IMR-90 (cell line): ENCODE data around the gene PLCXD1. TPM values are rescaled to one million over a fixed set of nuclear protein-coding genes. Genes with fewer than 3 reads are reported as not detected.

Experiments used
- ATAC-seq: fragments of 200-7000 bp; cut with Tn5 transposase; 2 replicates; pipeline ENCODE4 v1.9.1; 2020; ENCODE audit warnings: low read depth, mild to moderate bottlenecking, moderate library complexity
- BruUV-seq: library from RNA; stranded (reverse); fragments of 400-500 nt; replicated peaks from 2 replicates; lab custom pipeline; 2021; lab: Mats Ljungman, UMichigan
- CTCF ChIA-PET: fragments of 300-600 bp; formaldehyde crosslinking; extraction: SDS; loops from one replicate; lab custom pipeline; 2021; ENCODE audit warnings: antibody characterized with exemption; lab: Yijun Ruan, JAX
- POLR2A ChIA-PET: fragments of 300-600 bp; sonication (Branson Sonifier 250); formaldehyde crosslinking; loops from one replicate; lab custom pipeline; 2022; ENCODE audit warnings: antibody characterized with exemption; ENCODE audit not compliant: unreplicated experiment; lab: Charles Lee
- DNase-seq: peaks from one replicate; pipeline ENCODE4 v3.0.0; 2013
- H2AFZ ChIP-seq: replicated peaks from 2 replicates; pipeline ENCODE3; 2013; ENCODE audit warnings: low read length, mild to moderate bottlenecking; ENCODE audit not compliant: poor library complexity
- H2AK5ac ChIP-seq: 2 replicates; pipeline ENCODE4 v1.6.1; 2013; ENCODE audit warnings: low read depth, low read length, inconsistent platforms
- H2AK9ac ChIP-seq: replicated peaks from 2 replicates; pipeline ENCODE3; 2013; ENCODE audit warnings: mild to moderate bottlenecking, low read depth, low read length, moderate library complexity; ENCODE audit not compliant: poor library complexity
- H2BK120ac ChIP-seq: 2 replicates; pipeline ENCODE4 v1.6.1; 2013; ENCODE audit warnings: low read depth, low read length, inconsistent platforms
- H2BK15ac ChIP-seq: 3 replicates; pipeline ENCODE4 v1.6.1; 2013; ENCODE audit warnings: low read depth, low read length, inconsistent platforms
- H2BK20ac ChIP-seq: 2 replicates; pipeline ENCODE4 v1.6.1; 2013; ENCODE audit warnings: low read depth, mild to moderate bottlenecking, inconsistent platforms, low read length, moderate library complexity
- H2BK5ac ChIP-seq: 2 replicates; pipeline ENCODE4 v1.6.1; 2013; ENCODE audit warnings: mild to moderate bottlenecking, low read depth, low read length, inconsistent platforms; ENCODE audit not compliant: poor library complexity, severe bottlenecking
- H3K14ac ChIP-seq: replicated peaks from 2 replicates; pipeline ENCODE4 v1.6.1; 2013; ENCODE audit warnings: low read depth, low read length, inconsistent platforms
- H3K18ac ChIP-seq: 2 replicates; pipeline ENCODE4 v1.6.1; 2013; ENCODE audit warnings: low read depth, low read length, control low read depth
- H3K23ac ChIP-seq: 2 replicates; pipeline ENCODE4 v1.6.1; 2013; ENCODE audit warnings: low read depth, low read length, inconsistent platforms
- H3K27ac ChIP-seq: 2 replicates; pipeline ENCODE4 v1.5.1; 2013; ENCODE audit warnings: mild to moderate bottlenecking, control low read depth, low read length; ENCODE audit not compliant: insufficient read depth
- H3K27me3 ChIP-seq: 2 replicates; pipeline ENCODE4 v1.6.1; 2013; ENCODE audit warnings: low read length; ENCODE audit not compliant: control insufficient read depth, insufficient read depth
- H3K36me3 ChIP-seq: 2 replicates; pipeline ENCODE4 v1.6.1; 2013; ENCODE audit warnings: low read length, mixed read lengths; ENCODE audit not compliant: control insufficient read depth, insufficient read depth
- H3K4ac ChIP-seq: 2 replicates; pipeline ENCODE4 v1.6.1; 2013; ENCODE audit warnings: low read depth, low read length, inconsistent platforms
- H3K4me1 ChIP-seq: 2 replicates; pipeline ENCODE4 v1.6.1; 2013; ENCODE audit warnings: low read length, mixed read lengths; ENCODE audit not compliant: control insufficient read depth, insufficient read depth
- H3K4me2 ChIP-seq: 2 replicates; pipeline ENCODE4 v1.6.1; 2013; ENCODE audit warnings: low read depth, mild to moderate bottlenecking, control low read depth, low read length, moderate library complexity
- H3K4me3 ChIP-seq: 2 replicates; pipeline ENCODE4 v1.5.1; 2013; ENCODE audit warnings: low read depth, mild to moderate bottlenecking, control low read depth, low read length, moderate library complexity; ENCODE audit not compliant: insufficient read depth
- H3K56ac ChIP-seq: 2 replicates; pipeline ENCODE4 v1.6.1; 2013; ENCODE audit warnings: low read length, inconsistent platforms; ENCODE audit not compliant: insufficient read depth; ENCODE audit errors: extremely low read depth
- H3K79me1 ChIP-seq, 2 experiments: 2 replicates each; pipeline ENCODE4 v1.6.1; 2013; ENCODE audit warnings: low read length in 2 of 2, inconsistent platforms in 1 of 2, low read depth in 1 of 2
- H3K9ac ChIP-seq: 2 replicates; pipeline ENCODE4 v1.6.1; 2013; ENCODE audit warnings: low read depth, low read length, control low read depth
- H3K9me1 ChIP-seq: 2 replicates; pipeline ENCODE4 v1.6.1; 2013; ENCODE audit warnings: low read length, inconsistent platforms; ENCODE audit not compliant: insufficient read depth
- H3K9me3 ChIP-seq: 2 replicates; pipeline ENCODE4 v1.6.1; 2013; ENCODE audit warnings: low read length; ENCODE audit not compliant: control insufficient read depth, insufficient read depth
- H4K20me1 ChIP-seq: 2 replicates; pipeline ENCODE4 v1.6.1; 2013; ENCODE audit warnings: low read length, inconsistent platforms; ENCODE audit not compliant: insufficient read depth
- H4K5ac ChIP-seq: 2 replicates; pipeline ENCODE4 v1.6.1; 2013; ENCODE audit warnings: mild to moderate bottlenecking, low read depth, low read length, control low read depth
- H4K8ac ChIP-seq, 2 experiments: 2 replicates each; pipeline ENCODE4 v1.6.1; 2013; ENCODE audit warnings: low read depth in 2 of 2, low read length in 2 of 2, control low read depth in 1 of 2, inconsistent platforms in 1 of 2
- H4K91ac ChIP-seq: 2 replicates; pipeline ENCODE4 v1.6.1; 2013; ENCODE audit warnings: low read depth, low read length, inconsistent platforms; ENCODE audit not compliant: insufficient read depth
- RFX5 ChIP-seq: IDR thresholded peaks from 2 replicates; pipeline ENCODE4 v1.8.0; 2012; ENCODE audit warnings: low read depth, mild to moderate bottlenecking, low read length, moderate library complexity
- WGBS, 2 experiments: methylation state at CpG; one replicate each; pipeline versions ENCODE4 v1.1.5 to v1.1.7; 2013; ENCODE audit warnings: missing lambda C conversion rate in 2 of 2; ENCODE audit not compliant: insufficient read length in 1 of 2; ENCODE audit errors: extremely low coverage in 2 of 2; 5-methylcytosine and 5-hydroxymethylcytosine counted together
- dilution Hi-C: fragments of 300-500 bp; cut with HindIII; formaldehyde crosslinking; loops from one replicate; pipeline ENCODE4 v1.14.3; 2018; ENCODE audit warnings: low sequenced_read_pairs; ENCODE audit not compliant: unreplicated experiment
- in situ Hi-C: fragments of 300-500 bp; cut with MboI; formaldehyde crosslinking; loops from 3 replicates; pipeline ENCODE4 v1.14.3; 2019; ENCODE audit warnings: low sequenced_read_pairs, inconsistent platforms, mixed read lengths
- intact Hi-C: fragments of 100-400 bp; cut with micrococcal nuclease; formaldehyde crosslinking; loops from 2 replicates; pipeline ENCODE4 v1.10.0; 2022
- polyA plus RNA-seq, 3 experiments: library from polyadenylated mRNA; depleted of rRNA; stranded (reverse); fragments of >200 nt; gene quantifications; 2 replicates each; pipeline ENCODE4 v1.2.3, GENCODE V29; 2012; ENCODE audit warnings: low replicate concordance in 1 of 3
- total RNA-seq: library from RNA; depleted of rRNA; stranded (reverse); fragments of >200 nt; gene quantifications from 2 replicates; pipeline ENCODE4 v1.2.3, GENCODE V29; 2012

The PLCXD1 gene
- total and polyA plus RNA-seq, 2 of the 4 experiments (the other 2 are of a cell fraction): 16.7 to 17.7 TPM

- no peak overlapping the region for H2AFZ ChIP-seq
- H3K9me1 ChIP-seq: peaks cover 8% of the 10 kb centered on the region
- peaks cover 50% of the 10 kb centered on the region for H3K36me3 ChIP-seq
- H4K91ac ChIP-seq: no peak overlapping the region
- H3K4me1 ChIP-seq: no peaks in the 10 kb centered on the region
- in situ Hi-C loops (no loop called here), dilution Hi-C loops (no loop called here), intact Hi-C loops (no loop called here)
- whole genome bisulfite sequencing, 2 experiments: no CpG with 5 or more reads among the region's 7 CpGs
- H4K8ac ChIP-seq: no peak overlapping the region
- no peak for ATAC-seq
- H3K23ac ChIP-seq: no peak overlapping the region
- no peak overlapping the region for H2BK5ac ChIP-seq
- TF ChIP-seq RFX5: no peak
- no peak overlapping the region for H2BK120ac ChIP-seq
- no TSS peak for BruUV-seq
- no peak overlapping the region for H2BK15ac ChIP-seq
- no peak overlapping the region for H3K9ac ChIP-seq
- no peak overlapping the region for H3K56ac ChIP-seq
- H2AK5ac ChIP-seq: no peak overlapping the region
- no peak for DNase-seq
- H3K27ac ChIP-seq: no peak overlapping the region
- no peak overlapping the region for H3K4me3 ChIP-seq
- H3K14ac ChIP-seq: no peak overlapping the region
- H2AK9ac ChIP-seq: no peak overlapping the region
- POLR2A ChIA-PET: no interaction called here
- H3K9me3 ChIP-seq: no peaks in the 10 kb centered on the region
- H3K79me1 ChIP-seq: peaks cover 8 to 31% of the 10 kb centered on the region in 2 experiments
- no peak overlapping the region for H3K4me2 ChIP-seq
- no peak overlapping the region for H4K5ac ChIP-seq
- CTCF ChIA-PET: no interaction called here
- no peak overlapping the region for H3K18ac ChIP-seq
- H2BK20ac ChIP-seq: no peak overlapping the region
- no peaks in the 10 kb centered on the region for H3K27me3 ChIP-seq
- H3K4ac ChIP-seq: no peak overlapping the region
- no peaks in the 10 kb centered on the region for H4K20me1 ChIP-seq
Observed at GRCh38 chrX:287670-288069, 6.5 kb downstream of the PLCXD1 start.
